GM21390 (cell line): ENCODE measurements around the gene GFM1.

Source experiments
- ATAC-seq: cut with Tn5 transposase; IDR thresholded peaks from one replicate; pipeline ENCODE4 v1.9.1; 2021; ENCODE audit not compliant: unreplicated experiment

GFM1 gene

GRCh38 chr3:158644345-158644908 is at the start of gene GFM1:
Gene GFM1 (plus strand): TSS chr3:158644527. CDS start chr3:158644635, 108 bp downstream.
- peak; percentile 99 for ATAC-seq

GRCh38 chr3:158600787-158601186 is 43.5 kb upstream of the GFM1 start:
- no peak for ATAC-seq

GRCh38 chr3:158602227-158602626 is 42.1 kb upstream of the GFM1 start:
- ATAC-seq = no peak

GRCh38 chr3:158617982-158618875 is 26.1 kb upstream of the GFM1 start:
- no peak for ATAC-seq

- no peak for ATAC-seq
Measured at GRCh38 chr3:158625881-158626280, 18.4 kb upstream of the GFM1 start.

- ATAC-seq = no peak
Measured at GRCh38 chr3:158631981-158632380, 12.3 kb upstream of the GFM1 start.

- ATAC-seq = no peak
Measured at GRCh38 chr3:158640646-158641045, 3.7 kb upstream of the GFM1 start.

GRCh38 chr3:158642005-158642404 is 2.3 kb upstream of the GFM1 start:
- ATAC-seq = no peak

- no peak for ATAC-seq
Measured at GRCh38 chr3:158642474-158643210, 1.7 kb upstream of the GFM1 start.

- ATAC-seq = no peak
Measured at GRCh38 chr3:158649791-158650190, 5.5 kb downstream of the GFM1 start.

GRCh38 chr3:158651192-158651591 is 6.9 kb downstream of the GFM1 start:
- ATAC-seq = no peak

- no peak for ATAC-seq
Measured at GRCh38 chr3:158652463-158652862, 8.1 kb downstream of the GFM1 start.

GRCh38 chr3:158658889-158659288 is 14.6 kb downstream of the GFM1 start:
- ATAC-seq = no peak

GRCh38 chr3:158659454-158660237 is 15.3 kb downstream of the GFM1 start:
- ATAC-seq = peak; percentile 98

GRCh38 chr3:158660711-158661110 is 16.4 kb downstream of the GFM1 start:
- no peak for ATAC-seq

- ATAC-seq = no peak
Measured at GRCh38 chr3:158663246-158663645, 18.9 kb downstream of the GFM1 start.

GRCh38 chr3:158663832-158664231 is 19.5 kb downstream of the GFM1 start:
- ATAC-seq = no peak

GRCh38 chr3:158666416-158666815 is 22.1 kb downstream of the GFM1 start:
- no peak for ATAC-seq

GRCh38 chr3:158668506-158668905 is 24.2 kb downstream of the GFM1 start:
- no peak for ATAC-seq

GRCh38 chr3:158671821-158672214 is 27.5 kb downstream of the GFM1 start:
- ATAC-seq = no peak
